ENCODE results near the gene FBXW7. TPM values are rescaled to one million over a fixed set of nuclear protein-coding genes. Genes with fewer than 3 reads are reported as not detected.

FBXW7 gene
- total RNA-seq, 3 donors from 2014 or later = 38.5 to 48.6 (median 39.4) TPM

GRCh38 chr4:152382057-152382785, 153.7 kb downstream of the FBXW7 start:
- no peak for DNase-seq
- no peak for TF ChIP-seq CTCF (IDR thresholded peaks at IDR 0.05)
- H3K4me1 ChIP-seq (ENCODE audit: low read depth) = no peaks in the 10 kb centered on the region
- no peak overlapping the region for H3K4me3 ChIP-seq
- peak; percentile 28 for ATAC-seq
- no peaks in the 10 kb centered on the region for H3K36me3 ChIP-seq (ENCODE audit: low read depth)
- intact Hi-C loops (cut with DNase I, micrococcal nuclease) = no loop called here
- H3K9me3 ChIP-seq = no peaks in the 10 kb centered on the region

- H3K4me3 ChIP-seq = no peak overlapping the region
- TF ChIP-seq CTCF (IDR thresholded peaks at IDR 0.05) = no peak
- ATAC-seq = no peak
- intact Hi-C loops (cut with DNase I, micrococcal nuclease) = no loop called here
- no peaks in the 10 kb centered on the region for H3K36me3 ChIP-seq (ENCODE audit: low read depth)
- DNase-seq = no peak
- no peaks in the 10 kb centered on the region for H3K9me3 ChIP-seq
- no peaks in the 10 kb centered on the region for H3K4me1 ChIP-seq (ENCODE audit: low read depth)
Measured at GRCh38 chr4:152380919-152381318, 155.0 kb downstream of the FBXW7 start.

GRCh38 chr4:152380185-152380584, 155.7 kb downstream of the FBXW7 start:
- no peaks in the 10 kb centered on the region for H3K36me3 ChIP-seq (ENCODE audit: low read depth)

GRCh38 chr4:152374606-152375285, 161.1 kb downstream of the FBXW7 start:
- H3K36me3 ChIP-seq (ENCODE audit: low read depth) = no peaks in the 10 kb centered on the region
- H3K4me1 ChIP-seq (ENCODE audit: low read depth) = no peaks in the 10 kb centered on the region
- intact Hi-C loops (cut with DNase I, micrococcal nuclease) = no loop called here
- TF ChIP-seq CTCF (IDR thresholded peaks at IDR 0.05) = no peak
- no peak for ATAC-seq
- H3K9me3 ChIP-seq = no peaks in the 10 kb centered on the region
- DNase-seq = no peak
- no peak overlapping the region for H3K4me3 ChIP-seq

More at GRCh38 chr4:152380185-152380584, 155.7 kb downstream of the FBXW7 start:
- Histone ChIP-seq H3K4me3 (no peak overlapping the region), H3K4me1 (ENCODE audit: low read depth) (no peaks in the 10 kb centered on the region), H3K9me3 (no peaks in the 10 kb centered on the region)
- no peak for TF ChIP-seq CTCF (IDR thresholded peaks at IDR 0.05)
- intact Hi-C loops (cut with DNase I, micrococcal nuclease) = no loop called here
- ATAC-seq = no peak
- no peak for DNase-seq

GRCh38 chr4:152374153-152374552, 161.7 kb downstream of the FBXW7 start:
- ATAC-seq (no peak), DNase-seq (no peak)
- H3K9me3 ChIP-seq = no peaks in the 10 kb centered on the region
- TF ChIP-seq CTCF (IDR thresholded peaks at IDR 0.05) = no peak
- intact Hi-C loops (cut with DNase I, micrococcal nuclease) = no loop called here
- H3K4me3 ChIP-seq = no peak overlapping the region
- no peaks in the 10 kb centered on the region for H3K4me1 ChIP-seq (ENCODE audit: low read depth)
- no peaks in the 10 kb centered on the region for H3K36me3 ChIP-seq (ENCODE audit: low read depth)

All from mucosa of descending colon (tissue), 3 donors.